ENCODE measurements around the gene SRXN1.

DNA sequence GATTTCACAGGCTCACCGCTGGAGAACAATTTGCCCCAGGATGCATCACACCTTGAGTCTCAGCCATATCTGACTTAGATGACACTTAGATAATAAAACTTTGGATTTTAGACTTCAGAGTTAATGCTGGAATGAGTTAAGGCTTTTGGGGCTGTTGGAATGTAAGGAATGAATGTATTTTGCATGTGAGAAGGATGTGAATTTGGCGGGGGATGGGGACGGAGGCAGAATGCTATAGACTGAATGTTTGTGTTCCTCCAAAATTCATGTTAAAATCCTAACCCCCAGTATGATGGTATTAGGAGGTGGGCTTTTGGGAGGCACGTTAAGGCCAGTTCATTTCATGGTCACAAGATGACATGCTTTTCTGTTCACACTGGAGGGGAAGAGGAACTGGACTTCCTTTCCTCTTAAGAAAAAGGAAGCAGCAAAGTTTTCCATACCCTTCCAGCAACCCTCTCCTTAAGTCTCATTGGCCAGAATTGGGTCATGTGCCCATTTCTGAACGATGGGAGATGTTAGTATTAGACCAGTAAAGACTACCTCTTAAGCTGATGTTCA is 5.8 kb upstream of the SRXN1 start:
- TF ChIP-seq ELF1 (IDR thresholded peaks at IDR 0.05; ENCODE audit: borderline replicate concordance, low read depth) (no peak), POLR2A (IDR thresholded peaks at IDR 0.05; ENCODE audit: borderline replicate concordance, extremely low read depth, insufficient read depth, insufficient read length) (no peak), ZNF274 (IDR thresholded peaks at IDR 0.05; ENCODE audit: low read depth, low read length) (no peak), SRF (IDR thresholded peaks at IDR 0.05; ENCODE audit: low read depth) (no peak), CTCF (IDR thresholded peaks at IDR 0.05 in 2 of 3, conservative IDR thresholded peaks at IDR 0.05 in 1 of 3; ENCODE audit: borderline replicate concordance in 1 of 3, insufficient read depth in 1 of 3, low read depth in 2 of 3, low read length in 2 of 3) (no peak), TCF7L2 (IDR thresholded peaks at IDR 0.05; ENCODE audit: borderline replicate concordance, extremely low read depth, insufficient read depth, insufficient read length) (no peak), SIN3A (IDR thresholded peaks at IDR 0.05; ENCODE audit: low read depth) (no peak), FOSL1 (IDR thresholded peaks at IDR 0.05; ENCODE audit: low read depth) (no peak), RAD21 (IDR thresholded peaks at IDR 0.05; ENCODE audit: low read depth) (no peak)
